ENCODE data around the gene CYTH2.

DNA sequence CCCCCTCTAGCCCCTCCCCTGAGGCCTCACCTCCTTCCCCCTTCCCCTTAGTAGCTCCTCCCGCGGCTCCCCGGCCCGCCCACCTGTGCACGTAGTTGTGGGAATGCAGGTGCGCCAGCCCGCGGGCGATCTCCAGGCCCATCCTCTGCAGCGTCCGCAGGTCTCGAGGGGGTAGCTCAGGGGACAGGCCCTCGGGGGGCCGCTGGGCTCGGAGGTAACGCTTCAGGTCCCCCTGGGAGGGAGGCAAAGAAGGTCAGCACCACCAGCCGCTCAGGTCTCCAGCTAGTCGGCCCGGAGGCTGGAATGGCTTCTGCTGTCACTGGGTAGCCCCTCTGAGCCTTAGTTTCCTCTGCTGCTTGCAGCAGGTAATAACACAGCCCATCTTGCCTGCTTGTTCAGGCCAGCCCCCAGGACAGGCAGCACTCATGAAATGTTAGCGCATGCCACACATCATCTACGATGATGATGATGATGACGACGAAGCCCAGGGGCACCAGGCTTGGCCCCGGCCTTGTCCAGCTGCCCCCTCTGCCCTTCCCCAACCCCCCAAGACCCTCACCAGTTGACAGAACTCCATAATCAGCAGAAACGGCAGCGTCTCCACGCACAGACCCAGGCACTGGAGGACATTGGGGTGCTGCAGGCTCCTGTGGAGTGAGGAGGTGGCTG is 33.3 kb downstream of the CYTH2 start:
- no peak for TF ChIP-seq ZNF384 (IDR thresholded peaks at IDR 0.05)
- no peak for TF ChIP-seq BHLHE40 (IDR thresholded peaks at IDR 0.05; ENCODE audit: borderline replicate concordance)
- no peak for TF ChIP-seq SP1 (IDR thresholded peaks at IDR 0.05)
- TF ChIP-seq SUZ12 (IDR thresholded peaks at IDR 0.05) = no peak
- no peak for TF ChIP-seq FOXM1 (IDR thresholded peaks at IDR 0.05; ENCODE audit: borderline replicate concordance)
- TF ChIP-seq, protein P1, sequence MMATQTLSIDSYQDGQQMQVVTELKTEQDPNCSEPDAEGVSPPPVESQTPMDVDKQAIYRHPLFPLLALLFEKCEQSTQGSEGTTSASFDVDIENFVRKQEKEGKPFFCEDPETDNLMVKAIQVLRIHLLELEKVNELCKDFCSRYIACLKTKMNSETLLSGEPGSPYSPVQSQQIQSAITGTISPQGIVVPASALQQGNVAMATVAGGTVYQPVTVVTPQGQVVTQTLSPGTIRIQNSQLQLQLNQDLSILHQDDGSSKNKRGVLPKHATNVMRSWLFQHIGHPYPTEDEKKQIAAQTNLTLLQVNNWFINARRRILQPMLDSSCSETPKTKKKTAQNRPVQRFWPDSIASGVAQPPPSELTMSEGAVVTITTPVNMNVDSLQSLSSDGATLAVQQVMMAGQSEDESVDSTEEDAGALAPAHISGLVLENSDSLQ (IDR thresholded peaks at IDR 0.05) = no peak
- TF ChIP-seq ELF4 (IDR thresholded peaks at IDR 0.05) = no peak
- TF ChIP-seq NFRKB (IDR thresholded peaks at IDR 0.05) = no peak
- TF ChIP-seq FOXK2 (IDR thresholded peaks at IDR 0.05) = no peak
- TF ChIP-seq ARNT (IDR thresholded peaks at IDR 0.05) = no peak
- TF ChIP-seq TARDBP (IDR thresholded peaks at IDR 0.05) = no peak
- no peak for TF ChIP-seq HDGF (IDR thresholded peaks at IDR 0.05; ENCODE audit: borderline replicate concordance)

All from HEK293T (cell line).